ENCODE data around the gene RANBP17.

Gene RANBP17

GRCh38 chr5:171315925-171316257 lies 454.1 kb downstream of the RANBP17 start:
- TF ChIP-seq, protein P1, sequence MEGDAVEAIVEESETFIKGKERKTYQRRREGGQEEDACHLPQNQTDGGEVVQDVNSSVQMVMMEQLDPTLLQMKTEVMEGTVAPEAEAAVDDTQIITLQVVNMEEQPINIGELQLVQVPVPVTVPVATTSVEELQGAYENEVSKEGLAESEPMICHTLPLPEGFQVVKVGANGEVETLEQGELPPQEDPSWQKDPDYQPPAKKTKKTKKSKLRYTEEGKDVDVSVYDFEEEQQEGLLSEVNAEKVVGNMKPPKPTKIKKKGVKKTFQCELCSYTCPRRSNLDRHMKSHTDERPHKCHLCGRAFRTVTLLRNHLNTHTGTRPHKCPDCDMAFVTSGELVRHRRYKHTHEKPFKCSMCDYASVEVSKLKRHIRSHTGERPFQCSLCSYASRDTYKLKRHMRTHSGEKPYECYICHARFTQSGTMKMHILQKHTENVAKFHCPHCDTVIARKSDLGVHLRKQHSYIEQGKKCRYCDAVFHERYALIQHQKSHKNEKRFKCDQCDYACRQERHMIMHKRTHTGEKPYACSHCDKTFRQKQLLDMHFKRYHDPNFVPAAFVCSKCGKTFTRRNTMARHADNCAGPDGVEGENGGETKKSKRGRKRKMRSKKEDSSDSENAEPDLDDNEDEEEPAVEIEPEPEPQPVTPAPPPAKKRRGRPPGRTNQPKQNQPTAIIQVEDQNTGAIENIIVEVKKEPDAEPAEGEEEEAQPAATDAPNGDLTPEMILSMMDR (IDR thresholded peaks at IDR 0.05; ENCODE audit: low read depth, low read length, missing control alignments) = no peak
- no peak for DNase-seq (ENCODE audit: low read depth)
- no peak overlapping the region for H3K4me3 ChIP-seq (ENCODE audit: low read depth, low read length)

DNA sequence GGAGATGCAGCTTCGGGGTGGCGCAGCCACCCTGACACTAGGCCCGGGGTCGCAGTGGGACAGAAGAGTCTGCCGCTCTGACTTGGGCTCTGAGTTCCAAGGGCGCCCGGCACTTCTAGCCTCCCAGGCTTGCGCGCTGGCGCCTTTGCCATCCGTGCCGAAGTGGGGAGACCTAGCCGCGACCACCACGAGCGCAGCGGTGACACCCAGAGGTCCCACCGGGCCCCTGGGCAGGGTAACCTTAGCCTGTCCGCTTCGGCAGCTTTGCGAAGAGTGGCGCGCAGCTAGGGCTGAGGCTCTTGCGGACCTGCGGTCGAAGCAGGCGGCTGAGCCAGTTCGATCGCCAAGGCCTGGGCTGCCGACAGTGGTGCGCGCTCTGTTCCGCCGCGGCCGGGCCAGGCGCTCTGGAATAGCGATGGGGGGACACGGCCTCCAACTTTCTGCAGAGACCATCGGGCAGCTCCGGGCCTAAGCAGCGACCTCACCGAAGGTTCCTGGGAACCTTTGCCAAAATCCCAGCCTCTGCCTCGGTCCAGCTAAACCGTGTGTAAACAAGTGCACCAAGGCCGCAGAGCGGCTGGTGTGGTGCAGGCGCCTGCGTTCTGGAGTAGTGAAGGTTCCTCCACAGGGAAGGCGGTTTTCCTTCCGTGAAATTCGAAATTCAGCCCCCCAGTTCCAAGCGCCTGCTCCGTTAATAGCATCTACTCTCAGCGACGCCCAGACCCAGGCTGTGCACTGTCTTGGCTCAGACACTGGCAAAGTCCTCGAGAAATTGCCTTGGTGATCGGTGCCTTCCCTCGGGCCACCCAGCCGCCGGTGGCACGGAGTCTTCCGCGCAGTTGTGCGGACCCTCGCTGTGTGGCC lies 454.7 kb downstream of the RANBP17 start:
- DNase-seq (ENCODE audit: low read depth) = no peak
- TF ChIP-seq, protein P1 (IDR thresholded peaks at IDR 0.05; ENCODE audit: low read depth, low read length, missing control alignments) = no peak
- no peak overlapping the region for H3K4me3 ChIP-seq (ENCODE audit: low read depth, low read length)

GRCh38 chr5:171317230-171317629 lies 455.4 kb downstream of the RANBP17 start:
- H3K4me3 ChIP-seq (ENCODE audit: low read depth, low read length) = no peak overlapping the region
- DNase-seq (ENCODE audit: low read depth) = no peak
- TF ChIP-seq, protein P1 (IDR thresholded peaks at IDR 0.05; ENCODE audit: low read depth, low read length, missing control alignments) = no peak

DNA sequence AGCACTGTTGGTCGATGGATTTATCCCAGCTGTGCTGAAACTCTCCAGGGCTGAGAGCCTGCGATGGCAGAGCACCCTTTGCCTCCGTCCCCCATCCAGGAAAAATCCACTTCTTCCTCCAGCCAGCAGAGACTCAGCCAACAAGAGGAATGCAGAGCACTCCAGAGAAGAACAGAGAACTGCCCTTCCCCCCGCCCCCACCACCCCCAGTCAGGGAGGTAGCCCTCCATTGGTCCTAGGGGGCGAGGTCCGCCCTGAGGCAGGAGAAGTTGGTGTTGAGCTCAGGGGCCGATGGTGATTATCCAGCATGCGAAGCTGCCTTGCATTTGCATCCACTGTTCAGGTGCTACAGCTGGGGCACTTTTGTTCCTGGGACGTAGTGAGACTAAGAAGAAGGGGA lies 456.2 kb downstream of the RANBP17 start:
- H3K4me3 ChIP-seq (ENCODE audit: low read depth, low read length) = no peak overlapping the region
- DNase-seq (ENCODE audit: low read depth) = no peak
- TF ChIP-seq, protein P1 (IDR thresholded peaks at IDR 0.05; ENCODE audit: low read depth, low read length, missing control alignments) = no peak

DNA sequence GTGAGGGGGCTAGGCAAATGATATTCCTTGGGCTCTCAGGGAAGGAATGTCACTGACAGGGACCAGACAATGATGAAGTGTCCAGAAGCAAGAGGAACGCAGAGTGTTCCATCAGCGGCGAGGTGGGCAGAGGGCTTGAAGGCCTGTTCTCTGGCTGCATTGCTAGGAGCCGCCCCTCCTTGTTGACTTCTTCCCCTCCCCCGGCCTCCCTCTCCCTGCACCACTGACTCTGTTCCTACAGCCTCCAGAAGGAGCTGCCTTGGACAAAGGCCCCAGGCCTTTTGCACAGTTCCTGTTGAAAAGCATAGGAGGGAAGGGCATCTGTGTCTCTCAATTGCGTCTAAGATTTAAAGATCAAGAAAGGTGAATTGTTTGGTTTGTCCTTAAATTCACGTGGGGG lies 459.6 kb downstream of the RANBP17 start:
- no peak for DNase-seq (ENCODE audit: low read depth)
- TF ChIP-seq, protein P1 (IDR thresholded peaks at IDR 0.05; ENCODE audit: low read depth, low read length, missing control alignments) = no peak
- H3K4me3 ChIP-seq (ENCODE audit: low read depth, low read length) = no peak overlapping the region

DNA sequence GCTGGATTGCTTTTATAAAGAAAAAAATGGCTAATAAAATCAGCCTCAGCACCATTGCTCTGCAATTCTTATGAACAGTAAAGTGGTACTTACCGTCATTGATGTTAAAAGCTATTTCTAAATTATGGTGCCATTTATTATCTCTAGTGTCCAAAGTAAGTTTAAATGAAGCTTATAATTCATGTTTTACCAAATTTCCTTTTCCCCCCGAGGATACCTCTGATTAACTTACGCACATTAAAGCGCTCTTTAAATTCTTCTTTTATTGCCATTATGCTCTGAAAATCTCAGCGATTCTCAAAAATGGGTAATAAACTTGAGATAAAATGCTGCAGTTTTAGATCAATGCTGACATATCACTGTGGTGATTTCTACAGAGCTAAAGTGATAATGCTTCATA lies 460.7 kb downstream of the RANBP17 start:
- TF ChIP-seq, protein P1 (IDR thresholded peaks at IDR 0.05; ENCODE audit: low read depth, low read length, missing control alignments) = no peak
- no peak overlapping the region for H3K4me3 ChIP-seq (ENCODE audit: low read depth, low read length)
- no peak for DNase-seq (ENCODE audit: low read depth)

GRCh38 chr5:171323007-171323406 lies 461.2 kb downstream of the RANBP17 start:
- TF ChIP-seq, protein P1 (IDR thresholded peaks at IDR 0.05; ENCODE audit: low read depth, low read length, missing control alignments) = no peak
- H3K4me3 ChIP-seq (ENCODE audit: low read depth, low read length) = no peak overlapping the region
- no peak for DNase-seq (ENCODE audit: low read depth)
